Endothelial cell of umbilical vein (primary cell): ENCODE data around the gene PRRT4. TPM values are rescaled to one million over a fixed set of nuclear protein-coding genes. Genes with fewer than 3 reads are reported as not detected.

ENCODE experiments used
- BruUV-seq: library from RNA; stranded (reverse); fragments of 400-500 nt; replicated peaks from 2 replicates; lab custom pipeline; 2021; lab: Mats Ljungman, UMichigan
- CTCF ChIA-PET: fragments of 300-600, 350-600 bp; sonication (Branson Sonifier 250); formaldehyde crosslinking; loops from one replicate; lab custom pipeline; 2021; ENCODE audit warnings: antibody characterized with exemption, inconsistent platforms; lab: Charles Lee
- POLR2A ChIA-PET: fragments of 300-600, 350-600 bp; sonication (Branson Sonifier 250); formaldehyde crosslinking; loops from one replicate; lab custom pipeline; 2021; ENCODE audit warnings: antibody characterized with exemption, inconsistent platforms; lab: Charles Lee
- DNase-seq: peaks from one replicate; pipeline ENCODE4 v3.0.0-alpha.2; 2011; ENCODE audit warnings: low read depth, low spot score
- FAIRE-seq: peaks from 2 replicates; lab custom pipeline; 2011; peaks lifted over from hg19 to GRCh38; lab: Jason Lieb, UNC
- H2AFZ ChIP-seq: 2 replicates; pipeline ENCODE4 v1.6.0; 2012; ENCODE audit warnings: low read depth, low read length, control low read depth, inconsistent platforms
- H3K27ac ChIP-seq: 2 replicates; pipeline ENCODE4 v1.5.1; 2011; ENCODE audit warnings: low read depth, mild to moderate bottlenecking, control low read depth, low read length, moderate library complexity; ENCODE audit not compliant: insufficient read depth
- H3K27me3 ChIP-seq, 2 experiments: 2 replicates each; pipeline versions ENCODE4 v1.6.0 to v1.6.1; 2011; ENCODE audit warnings: low read length in 2 of 2, mixed read lengths in 1 of 2; ENCODE audit not compliant: control insufficient read depth in 2 of 2, insufficient read depth in 2 of 2
- H3K36me3 ChIP-seq, 2 experiments: 2 replicates in 1 of 2; 3 replicates in 1 of 2; pipeline ENCODE4 v1.5.1; 2011; ENCODE audit warnings: low read length in 2 of 2, mild to moderate bottlenecking in 1 of 2, moderate library complexity in 1 of 2; ENCODE audit not compliant: control insufficient read depth in 2 of 2, insufficient read depth in 2 of 2; ENCODE audit errors: extremely low read depth in 1 of 2
- H3K4me1 ChIP-seq: 3 replicates; pipeline ENCODE4 v1.5.1; 2011; ENCODE audit warnings: mild to moderate bottlenecking, low read length; ENCODE audit not compliant: control insufficient read depth, insufficient read depth; ENCODE audit errors: extremely low read depth
- H3K4me2 ChIP-seq: 2 replicates; pipeline ENCODE4 v1.6.1; 2011; ENCODE audit warnings: low read length, control low read depth, mixed read lengths; ENCODE audit not compliant: insufficient read depth
- H3K4me3 ChIP-seq, 3 experiments: fragments of 200-600 bp in 1 of 3; sonication (generic), shearing (Covaris generic) in 1 of 3; replicated peaks in 1 of 3; 2 replicates each; pipeline ENCODE4 v1.5.1; 2011 to 2016; ENCODE audit warnings: control low read depth in 3 of 3, low read length in 3 of 3, mild to moderate bottlenecking in 2 of 3, inconsistent platforms in 1 of 3, low read depth in 1 of 3, moderate library complexity in 1 of 3; ENCODE audit not compliant: insufficient read depth in 1 of 3
- H3K79me2 ChIP-seq: 2 replicates; pipeline ENCODE4 v1.6.0; 2012; ENCODE audit warnings: low read length, inconsistent platforms; ENCODE audit not compliant: control insufficient read depth, insufficient read depth
- H3K9ac ChIP-seq: replicated peaks from 2 replicates; pipeline ENCODE3; 2011; ENCODE audit warnings: low read length, control low read depth; ENCODE audit not compliant: insufficient read depth; ENCODE audit errors: extremely low read depth
- H3K9me1 ChIP-seq: replicated peaks from 3 replicates; pipeline ENCODE4 v1.6.0; 2011; ENCODE audit warnings: mild to moderate bottlenecking, low read length; ENCODE audit not compliant: control insufficient read depth, insufficient read depth; ENCODE audit errors: extremely low read depth
- H3K9me3 ChIP-seq: replicated peaks from 2 replicates; pipeline ENCODE4 v1.5.1; 2012; ENCODE audit warnings: low read length, inconsistent platforms; ENCODE audit not compliant: control insufficient read depth, insufficient read depth
- H4K20me1 ChIP-seq: replicated peaks from 2 replicates; pipeline ENCODE3; 2011; ENCODE audit warnings: mild to moderate bottlenecking, low read length; ENCODE audit not compliant: control insufficient read depth, insufficient read depth; ENCODE audit errors: extremely low read depth
- EZH2 ChIP-seq: IDR thresholded peaks from 2 replicates; pipeline ENCODE4 v1.6.1; 2012; ENCODE audit warnings: borderline replicate concordance, low read depth, mild to moderate bottlenecking, moderate library complexity, low read length, inconsistent platforms; ENCODE audit not compliant: severe bottlenecking
- FOS ChIP-seq: IDR thresholded peaks from 2 replicates; pipeline ENCODE4 v1.6.1; 2011; ENCODE audit warnings: mild to moderate bottlenecking, low read length, moderate library complexity, borderline replicate concordance; ENCODE audit not compliant: insufficient read depth
- GATA2 ChIP-seq: IDR thresholded peaks from 2 replicates; pipeline ENCODE4 v1.7.0; 2011; ENCODE audit warnings: low read depth, mild to moderate bottlenecking, moderate library complexity, mixed read lengths, low read length; ENCODE audit not compliant: insufficient read length, insufficient read depth
- JUN ChIP-seq: IDR thresholded peaks from 2 replicates; pipeline ENCODE4 v1.6.1; 2011; ENCODE audit warnings: borderline replicate concordance, low read depth; ENCODE audit not compliant: insufficient read length, insufficient read depth
- MYC ChIP-seq: IDR thresholded peaks from one replicate; pipeline ENCODE4 v1.6.1; 2011; ENCODE audit warnings: mild to moderate bottlenecking, low read depth, low read length
- POLR2A ChIP-seq: IDR thresholded peaks from 2 replicates; pipeline ENCODE4 v1.6.1; 2012; ENCODE audit warnings: low read depth, mild to moderate bottlenecking, control low read depth, low read length
- POLR2AphosphoS5 ChIP-seq: IDR thresholded peaks from 2 replicates; pipeline ENCODE4 v1.6.1; 2012; ENCODE audit warnings: low read depth, mild to moderate bottlenecking, control low read depth, low read length, moderate library complexity; ENCODE audit not compliant: insufficient read depth
- dilution Hi-C: fragments of 300-500 bp; cut with MboI; formaldehyde crosslinking; loops from one replicate; pipeline ENCODE4 v1.15.0; 2019; ENCODE audit warnings: low sequenced_read_pairs; ENCODE audit not compliant: extremely low pct_ligation_motif_present
- intact Hi-C: fragments of 100-400 bp; cut with micrococcal nuclease; formaldehyde crosslinking; loops from one replicate; pipeline ENCODE4 v1.10.0; 2022
- polyA plus RNA-seq, 4 experiments: library from polyadenylated mRNA; depleted of rRNA in 3 of 4; stranded (reverse) in 3 of 4; unstranded in 1 of 4; fragments of >200 nt; gene quantifications; 2 replicates each; pipeline versions ENCODE4 v1.2.1 to v1.2.3, GENCODE V29; 2011 to 2012; ENCODE audit warnings: missing spikeins in 1 of 4
- total RNA-seq: library from RNA; stranded (reverse); gene quantifications from 2 replicates; pipeline ENCODE4 v1.2.3, GENCODE V29; 2021
- TF ChIP-seq, protein P1 (sequence below): IDR thresholded peaks from 2 replicates; pipeline ENCODE4 v1.6.1; 2011; ENCODE audit not compliant: insufficient read depth, insufficient read length
- TF ChIP-seq, protein P2 (sequence below), 2 donors: IDR thresholded peaks; 1 replicate in 1 of 2; 2 replicates in 1 of 2; pipeline ENCODE4 v1.5.1; 2011; ENCODE audit warnings: low read length in 2 of 2, mild to moderate bottlenecking in 2 of 2, moderate library complexity in 2 of 2, control low read depth in 1 of 2, inconsistent platforms in 1 of 2, low read depth in 1 of 2; ENCODE audit not compliant: insufficient read depth in 1 of 2; ENCODE audit errors: extremely low read depth in 1 of 2

PRRT4 gene
- total and polyA plus RNA-seq, 2 donors (not counting 3 experiments of a cell fraction or from before 2014, with no cell fraction given): 0.03 TPM; not detected in 1

DNA sequence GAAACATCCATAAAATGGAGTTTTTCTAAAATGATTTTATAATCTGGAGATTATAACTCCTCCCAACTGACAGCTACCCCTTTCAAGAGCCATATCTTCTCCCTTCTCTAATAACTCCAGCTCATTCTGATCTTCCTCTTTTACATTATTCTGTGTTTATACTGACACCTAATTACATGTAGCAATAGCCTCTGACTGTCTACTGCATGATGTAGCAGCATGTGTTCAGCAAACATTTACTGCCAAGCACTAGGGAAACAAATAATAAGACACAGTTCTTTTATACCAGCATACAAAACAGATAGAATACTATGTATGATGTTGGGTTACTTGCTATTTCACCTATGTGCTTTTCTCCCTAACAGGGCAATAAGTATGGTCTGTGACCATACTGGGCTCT lies 38.5 kb downstream of the PRRT4 start:
- dilution Hi-C loops (no loop called here), intact Hi-C loops (loop anchor here (10.0 kb wide), 1 partner anchor 618 kb away; no protein-coding TSS in a partner anchor)
- POLR2A ChIA-PET: no interaction called here
- Histone ChIP-seq H3K9ac (no peak overlapping the region), H3K4me3 (no peak overlapping the region), H3K36me3 (peaks cover 12 to 18% of the 10 kb centered on the region in 2 experiments), H3K4me2 (no peak overlapping the region), H3K27ac (no peak overlapping the region), H3K9me3 (no peaks in the 10 kb centered on the region), H2AFZ (no peak overlapping the region), H3K79me2 (no peaks in the 10 kb centered on the region), H3K9me1 (no peaks in the 10 kb centered on the region), H3K4me1 (no peaks in the 10 kb centered on the region), H4K20me1 (no peaks in the 10 kb centered on the region), H3K27me3 (no peaks in the 10 kb centered on the region)
- no peak for FAIRE-seq
- DNase-seq: no peak
- CTCF ChIA-PET: interaction anchor here (0.7 to 2.3 kb wide), 4 partner anchors 15 to 1520 kb away, joined by 3 to 6 read pairs (median 4); no protein-coding TSS in a partner anchor
- TF ChIP-seq GATA2 (no peak), FOS (no peak), MYC (no peak), EZH2 (no peak), JUN (no peak), POLR2AphosphoS5 (no peak), POLR2A (no peak)
- TF ChIP-seq, protein P1, sequence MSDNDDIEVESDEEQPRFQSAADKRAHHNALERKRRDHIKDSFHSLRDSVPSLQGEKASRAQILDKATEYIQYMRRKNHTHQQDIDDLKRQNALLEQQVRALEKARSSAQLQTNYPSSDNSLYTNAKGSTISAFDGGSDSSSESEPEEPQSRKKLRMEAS: no peak
- TF ChIP-seq, protein P2, sequence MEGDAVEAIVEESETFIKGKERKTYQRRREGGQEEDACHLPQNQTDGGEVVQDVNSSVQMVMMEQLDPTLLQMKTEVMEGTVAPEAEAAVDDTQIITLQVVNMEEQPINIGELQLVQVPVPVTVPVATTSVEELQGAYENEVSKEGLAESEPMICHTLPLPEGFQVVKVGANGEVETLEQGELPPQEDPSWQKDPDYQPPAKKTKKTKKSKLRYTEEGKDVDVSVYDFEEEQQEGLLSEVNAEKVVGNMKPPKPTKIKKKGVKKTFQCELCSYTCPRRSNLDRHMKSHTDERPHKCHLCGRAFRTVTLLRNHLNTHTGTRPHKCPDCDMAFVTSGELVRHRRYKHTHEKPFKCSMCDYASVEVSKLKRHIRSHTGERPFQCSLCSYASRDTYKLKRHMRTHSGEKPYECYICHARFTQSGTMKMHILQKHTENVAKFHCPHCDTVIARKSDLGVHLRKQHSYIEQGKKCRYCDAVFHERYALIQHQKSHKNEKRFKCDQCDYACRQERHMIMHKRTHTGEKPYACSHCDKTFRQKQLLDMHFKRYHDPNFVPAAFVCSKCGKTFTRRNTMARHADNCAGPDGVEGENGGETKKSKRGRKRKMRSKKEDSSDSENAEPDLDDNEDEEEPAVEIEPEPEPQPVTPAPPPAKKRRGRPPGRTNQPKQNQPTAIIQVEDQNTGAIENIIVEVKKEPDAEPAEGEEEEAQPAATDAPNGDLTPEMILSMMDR (IDR thresholded peaks at IDR 0.05; ENCODE audit: extremely low read depth in 1 of 2, insufficient read depth in 1 of 2, low read depth in 1 of 2, low read length in 2 of 2): no peak
- BruUV-seq: no TSS peak
